Panc1 (cell line): ENCODE data around the gene PIP4K2C.
"Not testable (repeated sequence)": the region's sequence is repeated elsewhere in the genome, so short reads cannot be mapped to it uniquely, and the experiment has no call there.

Source experiments
- POLR2AphosphoS5 ChIP-seq: IDR thresholded peaks from 2 replicates; pipeline ENCODE4 v1.6.1; 2012; ENCODE audit warnings: mild to moderate bottlenecking, low read depth, low read length, moderate library complexity
- SIN3A ChIP-seq: IDR thresholded peaks from 2 replicates; pipeline ENCODE4 v1.6.1; 2012; ENCODE audit warnings: low read depth, mild to moderate bottlenecking, low read length, moderate library complexity, borderline replicate concordance; ENCODE audit not compliant: insufficient read depth
- TF ChIP-seq, protein P1 (sequence below): fragments of 450-650 bp; IDR thresholded peaks from 2 replicates; pipeline ENCODE4 v1.5.1; 2017; ENCODE audit warnings: mild to moderate bottlenecking
- TF ChIP-seq, protein P2 (sequence below), 2 experiments: IDR thresholded peaks; 2 replicates each; pipeline ENCODE4 v1.6.1; 2011 to 2012; ENCODE audit warnings: low read depth in 2 of 2, control low read depth in 1 of 2, low read length in 1 of 2, mild to moderate bottlenecking in 1 of 2, moderate library complexity in 1 of 2; ENCODE audit not compliant: insufficient read depth in 1 of 2

DNA sequence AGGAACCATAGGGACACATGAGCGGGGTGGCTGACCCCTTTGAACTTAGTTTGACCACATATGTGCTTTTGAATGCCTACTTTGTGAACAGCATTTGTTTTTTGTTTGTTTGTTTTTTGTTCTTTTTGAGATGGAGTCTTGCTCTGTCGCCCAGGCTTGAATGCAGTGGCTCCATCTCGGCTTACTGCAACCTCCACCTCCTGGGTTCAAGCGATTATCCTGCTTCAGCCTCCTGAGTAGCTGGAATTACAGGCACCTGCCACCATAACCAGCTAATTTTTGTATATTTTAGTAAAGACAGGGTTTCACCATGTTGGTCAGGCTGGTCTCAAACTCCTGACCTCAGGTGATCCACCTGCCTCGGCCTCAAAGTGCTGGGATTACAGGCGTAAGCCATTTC lies 27.4 kb downstream of the PIP4K2C start:
- TF ChIP-seq, protein P1, sequence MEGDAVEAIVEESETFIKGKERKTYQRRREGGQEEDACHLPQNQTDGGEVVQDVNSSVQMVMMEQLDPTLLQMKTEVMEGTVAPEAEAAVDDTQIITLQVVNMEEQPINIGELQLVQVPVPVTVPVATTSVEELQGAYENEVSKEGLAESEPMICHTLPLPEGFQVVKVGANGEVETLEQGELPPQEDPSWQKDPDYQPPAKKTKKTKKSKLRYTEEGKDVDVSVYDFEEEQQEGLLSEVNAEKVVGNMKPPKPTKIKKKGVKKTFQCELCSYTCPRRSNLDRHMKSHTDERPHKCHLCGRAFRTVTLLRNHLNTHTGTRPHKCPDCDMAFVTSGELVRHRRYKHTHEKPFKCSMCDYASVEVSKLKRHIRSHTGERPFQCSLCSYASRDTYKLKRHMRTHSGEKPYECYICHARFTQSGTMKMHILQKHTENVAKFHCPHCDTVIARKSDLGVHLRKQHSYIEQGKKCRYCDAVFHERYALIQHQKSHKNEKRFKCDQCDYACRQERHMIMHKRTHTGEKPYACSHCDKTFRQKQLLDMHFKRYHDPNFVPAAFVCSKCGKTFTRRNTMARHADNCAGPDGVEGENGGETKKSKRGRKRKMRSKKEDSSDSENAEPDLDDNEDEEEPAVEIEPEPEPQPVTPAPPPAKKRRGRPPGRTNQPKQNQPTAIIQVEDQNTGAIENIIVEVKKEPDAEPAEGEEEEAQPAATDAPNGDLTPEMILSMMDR = not testable (repeated sequence)
- TF ChIP-seq, protein P2, sequence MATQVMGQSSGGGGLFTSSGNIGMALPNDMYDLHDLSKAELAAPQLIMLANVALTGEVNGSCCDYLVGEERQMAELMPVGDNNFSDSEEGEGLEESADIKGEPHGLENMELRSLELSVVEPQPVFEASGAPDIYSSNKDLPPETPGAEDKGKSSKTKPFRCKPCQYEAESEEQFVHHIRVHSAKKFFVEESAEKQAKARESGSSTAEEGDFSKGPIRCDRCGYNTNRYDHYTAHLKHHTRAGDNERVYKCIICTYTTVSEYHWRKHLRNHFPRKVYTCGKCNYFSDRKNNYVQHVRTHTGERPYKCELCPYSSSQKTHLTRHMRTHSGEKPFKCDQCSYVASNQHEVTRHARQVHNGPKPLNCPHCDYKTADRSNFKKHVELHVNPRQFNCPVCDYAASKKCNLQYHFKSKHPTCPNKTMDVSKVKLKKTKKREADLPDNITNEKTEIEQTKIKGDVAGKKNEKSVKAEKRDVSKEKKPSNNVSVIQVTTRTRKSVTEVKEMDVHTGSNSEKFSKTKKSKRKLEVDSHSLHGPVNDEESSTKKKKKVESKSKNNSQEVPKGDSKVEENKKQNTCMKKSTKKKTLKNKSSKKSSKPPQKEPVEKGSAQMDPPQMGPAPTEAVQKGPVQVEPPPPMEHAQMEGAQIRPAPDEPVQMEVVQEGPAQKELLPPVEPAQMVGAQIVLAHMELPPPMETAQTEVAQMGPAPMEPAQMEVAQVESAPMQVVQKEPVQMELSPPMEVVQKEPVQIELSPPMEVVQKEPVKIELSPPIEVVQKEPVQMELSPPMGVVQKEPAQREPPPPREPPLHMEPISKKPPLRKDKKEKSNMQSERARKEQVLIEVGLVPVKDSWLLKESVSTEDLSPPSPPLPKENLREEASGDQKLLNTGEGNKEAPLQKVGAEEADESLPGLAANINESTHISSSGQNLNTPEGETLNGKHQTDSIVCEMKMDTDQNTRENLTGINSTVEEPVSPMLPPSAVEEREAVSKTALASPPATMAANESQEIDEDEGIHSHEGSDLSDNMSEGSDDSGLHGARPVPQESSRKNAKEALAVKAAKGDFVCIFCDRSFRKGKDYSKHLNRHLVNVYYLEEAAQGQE (IDR thresholded peaks at IDR 0.05; ENCODE audit: insufficient read depth in 1 of 2, low read depth in 2 of 2, low read length in 1 of 2) = not testable (repeated sequence)
- TF ChIP-seq SIN3A, POLR2AphosphoS5: not testable (repeated sequence)
